ENCODE measurements around the gene NEUROD6. TPM values are rescaled to one million over a fixed set of nuclear protein-coding genes. Genes with fewer than 3 reads are reported as not detected.

NEUROD6 gene
- total RNA-seq, 4 donors from 2014 or later = not detected

DNA sequence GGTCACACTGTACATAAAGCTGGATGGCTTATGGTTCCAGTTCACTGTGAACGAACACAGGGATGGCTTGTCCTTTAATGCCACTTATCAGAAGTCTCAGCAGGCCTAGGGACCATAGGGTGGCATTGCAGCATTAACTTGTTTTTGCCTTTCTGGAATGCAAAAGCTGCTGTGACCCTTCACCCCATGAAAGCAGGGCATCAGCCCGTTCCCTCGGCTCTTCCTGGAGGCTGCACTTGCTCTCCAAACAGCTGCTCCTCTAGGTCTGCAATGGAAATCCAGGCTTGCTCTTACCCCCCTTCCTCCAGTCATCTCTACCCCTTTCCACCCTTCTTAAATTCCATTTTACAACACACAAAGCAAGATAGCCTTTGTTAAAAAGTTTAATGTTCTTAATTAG is 17.9 kb upstream of the NEUROD6 start:
- TF ChIP-seq POLR2A (IDR thresholded peaks at IDR 0.05) (no peak), EP300 (IDR thresholded peaks at IDR 0.05) (no peak)
- TF ChIP-seq, protein P1, sequence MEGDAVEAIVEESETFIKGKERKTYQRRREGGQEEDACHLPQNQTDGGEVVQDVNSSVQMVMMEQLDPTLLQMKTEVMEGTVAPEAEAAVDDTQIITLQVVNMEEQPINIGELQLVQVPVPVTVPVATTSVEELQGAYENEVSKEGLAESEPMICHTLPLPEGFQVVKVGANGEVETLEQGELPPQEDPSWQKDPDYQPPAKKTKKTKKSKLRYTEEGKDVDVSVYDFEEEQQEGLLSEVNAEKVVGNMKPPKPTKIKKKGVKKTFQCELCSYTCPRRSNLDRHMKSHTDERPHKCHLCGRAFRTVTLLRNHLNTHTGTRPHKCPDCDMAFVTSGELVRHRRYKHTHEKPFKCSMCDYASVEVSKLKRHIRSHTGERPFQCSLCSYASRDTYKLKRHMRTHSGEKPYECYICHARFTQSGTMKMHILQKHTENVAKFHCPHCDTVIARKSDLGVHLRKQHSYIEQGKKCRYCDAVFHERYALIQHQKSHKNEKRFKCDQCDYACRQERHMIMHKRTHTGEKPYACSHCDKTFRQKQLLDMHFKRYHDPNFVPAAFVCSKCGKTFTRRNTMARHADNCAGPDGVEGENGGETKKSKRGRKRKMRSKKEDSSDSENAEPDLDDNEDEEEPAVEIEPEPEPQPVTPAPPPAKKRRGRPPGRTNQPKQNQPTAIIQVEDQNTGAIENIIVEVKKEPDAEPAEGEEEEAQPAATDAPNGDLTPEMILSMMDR (IDR thresholded peaks at IDR 0.05) = no peak
- Histone ChIP-seq H3K27me3 (peaks cover 0 to 6% of the 10 kb centered on the region in 2 donors), H3K4me3 (no peak overlapping the region), H3K36me3 (no peaks in the 10 kb centered on the region), H3K4me1 (no peaks in the 10 kb centered on the region), H3K9me3 (no peaks in the 10 kb centered on the region), H3K27ac (no peak overlapping the region)
- DNase-seq (ENCODE audit: low spot score in 2 of 2) = no peak
- WGBS, 2 donors = 38 to 39% methylated on average over 3 of the region's 3 CpGs

- DNase-seq (ENCODE audit: low spot score in 2 of 2) = no peak
- Histone ChIP-seq H3K4me1 (no peaks in the 10 kb centered on the region), H3K9me3 (no peaks in the 10 kb centered on the region), H3K4me3 (no peak overlapping the region), H3K27ac (no peak overlapping the region), H3K27me3 (no peaks in the 10 kb centered on the region), H3K36me3 (no peaks in the 10 kb centered on the region)
- TF ChIP-seq, protein P1 (IDR thresholded peaks at IDR 0.05) = no peak
- TF ChIP-seq POLR2A (IDR thresholded peaks at IDR 0.05) (no peak), EP300 (IDR thresholded peaks at IDR 0.05) (no peak)
- 67 to 84% methylated on average over 5 of the region's 5 CpGs for WGBS, 2 donors
These were observed 4.9 kb upstream of the NEUROD6 start for GRCh38 chr7:31345421-31345820.

DNA sequence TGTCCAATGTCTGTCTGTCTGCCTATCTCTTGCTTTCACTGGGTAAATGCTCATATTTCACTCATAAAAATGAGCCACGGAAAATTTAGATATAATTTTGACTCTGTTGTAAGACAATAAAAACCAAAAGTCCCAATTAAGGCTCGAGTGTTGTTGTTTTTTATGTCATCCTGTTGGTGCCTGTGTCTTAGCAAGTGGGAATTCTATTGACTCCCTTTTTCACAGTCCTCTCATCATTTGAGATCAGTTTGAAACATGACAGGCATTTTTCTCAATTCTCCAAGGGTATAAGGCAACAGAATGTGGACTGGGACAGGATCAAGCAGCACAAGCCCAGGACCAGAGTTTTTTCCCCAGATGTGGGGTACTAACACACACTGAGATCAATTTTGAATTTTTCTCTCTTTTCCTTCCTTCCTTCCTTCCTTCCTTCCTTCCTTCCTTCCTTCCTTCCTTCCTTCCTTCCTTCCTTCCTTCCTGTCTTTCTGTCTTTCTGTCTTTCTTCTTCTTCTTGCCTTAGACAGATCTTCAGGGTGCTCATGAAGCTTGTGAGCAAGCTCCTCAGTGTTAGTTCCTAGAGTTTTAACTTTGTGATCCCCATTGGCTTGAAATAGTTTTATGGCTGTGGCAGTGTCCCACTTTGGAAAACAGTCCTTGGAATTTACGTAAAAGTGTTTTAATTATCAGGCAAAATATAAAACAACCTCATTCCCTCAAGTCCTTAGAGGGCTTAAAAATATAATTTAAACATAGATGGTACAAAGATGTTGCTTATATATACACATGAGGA is 3.2 kb upstream of the NEUROD6 start:
- 68 to 72% methylated on average over 3 of the region's 3 CpGs for WGBS, 2 donors
- no peak for TF ChIP-seq POLR2A (IDR thresholded peaks at IDR 0.05)
- no peak for DNase-seq (ENCODE audit: low spot score in 2 of 2)
- H3K4me1 ChIP-seq = no peaks in the 10 kb centered on the region
- H3K36me3 ChIP-seq = no peaks in the 10 kb centered on the region
- H3K27ac ChIP-seq = no peak overlapping the region
- peaks cover 0 to 8% of the 10 kb centered on the region in 2 donors for H3K27me3 ChIP-seq
- no peak overlapping the region for H3K4me3 ChIP-seq
- H3K9me3 ChIP-seq = no peaks in the 10 kb centered on the region

- WGBS, 2 donors = 38 to 40% methylated on average over 5 of the region's 5 CpGs
- no peak for DNase-seq (ENCODE audit: low spot score in 2 of 2)
- no peaks in the 10 kb centered on the region for H3K36me3 ChIP-seq
- no peak overlapping the region for H3K4me3 ChIP-seq
- peaks cover 0 to 7% (median 0%) of the 10 kb centered on the region in 4 donors for H3K4me1 ChIP-seq
- no peaks in the 10 kb centered on the region for H3K9me3 ChIP-seq
- TF ChIP-seq EP300 (IDR thresholded peaks at IDR 0.05) (no peak), POLR2A (IDR thresholded peaks at IDR 0.05) (no peak)
- TF ChIP-seq, protein P1 (IDR thresholded peaks at IDR 0.05) = no peak
- H3K27me3 ChIP-seq = peaks cover 0 to 32% of the 10 kb centered on the region in 2 donors
- no peak overlapping the region for H3K27ac ChIP-seq
These were observed 615 bp upstream of the NEUROD6 start for GRCh38 chr7:31341141-31341540.

- no peak for DNase-seq (ENCODE audit: low spot score in 2 of 2)
- H3K27ac ChIP-seq = no peak overlapping the region
- peaks cover 0 to 37% of the 10 kb centered on the region in 2 donors for H3K27me3 ChIP-seq
- H3K36me3 ChIP-seq = no peaks in the 10 kb centered on the region
- no peaks in the 10 kb centered on the region for H3K9me3 ChIP-seq
- H3K4me1 ChIP-seq = peaks cover 0 to 11% (median 0%) of the 10 kb centered on the region in 4 donors
- no peak overlapping the region for H3K4me3 ChIP-seq
- WGBS, 2 donors = 52 to 66% methylated on average over 5 of the region's 5 CpGs
- TF ChIP-seq, protein P1 (IDR thresholded peaks at IDR 0.05) = no peak
- no peak for TF ChIP-seq POLR2A (IDR thresholded peaks at IDR 0.05)
- no peak for TF ChIP-seq EP300 (IDR thresholded peaks at IDR 0.05)
These were observed 475 bp downstream of the NEUROD6 start for GRCh38 chr7:31340051-31340450.

Data from tibial nerve (tissue), 4 donors.